IMR-90 (cell line): ENCODE measurements around the gene MMS19. TPM values are rescaled to one million over a fixed set of nuclear protein-coding genes. Genes with fewer than 3 reads are reported as not detected.

ENCODE experiments used
- ATAC-seq: fragments of 200-7000 bp; cut with Tn5 transposase; 2 replicates; pipeline ENCODE4 v1.9.1; 2020; ENCODE audit warnings: low read depth, mild to moderate bottlenecking, moderate library complexity
- BruUV-seq: library from RNA; stranded (reverse); fragments of 400-500 nt; replicated peaks from 2 replicates; lab custom pipeline; 2021; lab: Mats Ljungman, UMichigan
- CTCF ChIA-PET: fragments of 300-600 bp; formaldehyde crosslinking; extraction: SDS; loops from one replicate; lab custom pipeline; 2021; ENCODE audit warnings: antibody characterized with exemption; lab: Yijun Ruan, JAX
- POLR2A ChIA-PET: fragments of 300-600 bp; sonication (Branson Sonifier 250); formaldehyde crosslinking; loops from one replicate; lab custom pipeline; 2022; ENCODE audit warnings: antibody characterized with exemption; ENCODE audit not compliant: unreplicated experiment; lab: Charles Lee
- DNase-seq: peaks from one replicate; pipeline ENCODE4 v3.0.0; 2013
- H2AFZ ChIP-seq: replicated peaks from 2 replicates; pipeline ENCODE3; 2013; ENCODE audit warnings: low read length, mild to moderate bottlenecking; ENCODE audit not compliant: poor library complexity
- H2AK5ac ChIP-seq: 2 replicates; pipeline ENCODE4 v1.6.1; 2013; ENCODE audit warnings: low read depth, low read length, inconsistent platforms
- H2AK9ac ChIP-seq: replicated peaks from 2 replicates; pipeline ENCODE3; 2013; ENCODE audit warnings: mild to moderate bottlenecking, low read depth, low read length, moderate library complexity; ENCODE audit not compliant: poor library complexity
- H2BK120ac ChIP-seq: 2 replicates; pipeline ENCODE4 v1.6.1; 2013; ENCODE audit warnings: low read depth, low read length, inconsistent platforms
- H2BK15ac ChIP-seq: 3 replicates; pipeline ENCODE4 v1.6.1; 2013; ENCODE audit warnings: low read depth, low read length, inconsistent platforms
- H2BK20ac ChIP-seq: 2 replicates; pipeline ENCODE4 v1.6.1; 2013; ENCODE audit warnings: low read depth, mild to moderate bottlenecking, inconsistent platforms, low read length, moderate library complexity
- H2BK5ac ChIP-seq: 2 replicates; pipeline ENCODE4 v1.6.1; 2013; ENCODE audit warnings: mild to moderate bottlenecking, low read depth, low read length, inconsistent platforms; ENCODE audit not compliant: poor library complexity, severe bottlenecking
- H3K14ac ChIP-seq: replicated peaks from 2 replicates; pipeline ENCODE4 v1.6.1; 2013; ENCODE audit warnings: low read depth, low read length, inconsistent platforms
- H3K18ac ChIP-seq: 2 replicates; pipeline ENCODE4 v1.6.1; 2013; ENCODE audit warnings: low read depth, low read length, control low read depth
- H3K23ac ChIP-seq: 2 replicates; pipeline ENCODE4 v1.6.1; 2013; ENCODE audit warnings: low read depth, low read length, inconsistent platforms
- H3K27ac ChIP-seq: 2 replicates; pipeline ENCODE4 v1.5.1; 2013; ENCODE audit warnings: mild to moderate bottlenecking, control low read depth, low read length; ENCODE audit not compliant: insufficient read depth
- H3K27me3 ChIP-seq: 2 replicates; pipeline ENCODE4 v1.6.1; 2013; ENCODE audit warnings: low read length; ENCODE audit not compliant: control insufficient read depth, insufficient read depth
- H3K36me3 ChIP-seq: 2 replicates; pipeline ENCODE4 v1.6.1; 2013; ENCODE audit warnings: low read length, mixed read lengths; ENCODE audit not compliant: control insufficient read depth, insufficient read depth
- H3K4ac ChIP-seq: 2 replicates; pipeline ENCODE4 v1.6.1; 2013; ENCODE audit warnings: low read depth, low read length, inconsistent platforms
- H3K4me1 ChIP-seq: 2 replicates; pipeline ENCODE4 v1.6.1; 2013; ENCODE audit warnings: low read length, mixed read lengths; ENCODE audit not compliant: control insufficient read depth, insufficient read depth
- H3K4me2 ChIP-seq: 2 replicates; pipeline ENCODE4 v1.6.1; 2013; ENCODE audit warnings: low read depth, mild to moderate bottlenecking, control low read depth, low read length, moderate library complexity
- H3K4me3 ChIP-seq: 2 replicates; pipeline ENCODE4 v1.5.1; 2013; ENCODE audit warnings: low read depth, mild to moderate bottlenecking, control low read depth, low read length, moderate library complexity; ENCODE audit not compliant: insufficient read depth
- H3K56ac ChIP-seq: 2 replicates; pipeline ENCODE4 v1.6.1; 2013; ENCODE audit warnings: low read length, inconsistent platforms; ENCODE audit not compliant: insufficient read depth; ENCODE audit errors: extremely low read depth
- H3K79me1 ChIP-seq, 2 experiments: 2 replicates each; pipeline ENCODE4 v1.6.1; 2013; ENCODE audit warnings: low read length in 2 of 2, inconsistent platforms in 1 of 2, low read depth in 1 of 2
- H3K9ac ChIP-seq: 2 replicates; pipeline ENCODE4 v1.6.1; 2013; ENCODE audit warnings: low read depth, low read length, control low read depth
- H3K9me1 ChIP-seq: 2 replicates; pipeline ENCODE4 v1.6.1; 2013; ENCODE audit warnings: low read length, inconsistent platforms; ENCODE audit not compliant: insufficient read depth
- H3K9me3 ChIP-seq: 2 replicates; pipeline ENCODE4 v1.6.1; 2013; ENCODE audit warnings: low read length; ENCODE audit not compliant: control insufficient read depth, insufficient read depth
- H4K20me1 ChIP-seq: 2 replicates; pipeline ENCODE4 v1.6.1; 2013; ENCODE audit warnings: low read length, inconsistent platforms; ENCODE audit not compliant: insufficient read depth
- H4K5ac ChIP-seq: 2 replicates; pipeline ENCODE4 v1.6.1; 2013; ENCODE audit warnings: mild to moderate bottlenecking, low read depth, low read length, control low read depth
- H4K8ac ChIP-seq, 2 experiments: 2 replicates each; pipeline ENCODE4 v1.6.1; 2013; ENCODE audit warnings: low read depth in 2 of 2, low read length in 2 of 2, control low read depth in 1 of 2, inconsistent platforms in 1 of 2
- H4K91ac ChIP-seq: 2 replicates; pipeline ENCODE4 v1.6.1; 2013; ENCODE audit warnings: low read depth, low read length, inconsistent platforms; ENCODE audit not compliant: insufficient read depth
- BHLHE40 ChIP-seq: fragments of 150-350 bp; IDR thresholded peaks from 2 replicates; pipeline ENCODE4 v1.6.1; 2016; ENCODE audit warnings: mild to moderate bottlenecking, low read depth, low read length
- CEBPB ChIP-seq: IDR thresholded peaks from 2 replicates; pipeline ENCODE4 v1.6.1; 2012; ENCODE audit warnings: low read depth, low read length, improper control_type of control experiment
- CHD1 ChIP-seq: IDR thresholded peaks from 2 replicates; pipeline ENCODE4 v1.6.1; 2012; ENCODE audit warnings: low read depth, low read length, improper control_type of control experiment
- CTCF ChIP-seq: conservative IDR thresholded peaks from 2 replicates; pipeline ENCODE4 v1.5.1; 2012; ENCODE audit warnings: mild to moderate bottlenecking, low read depth, low read length, improper control_type of control experiment
- ELK1 ChIP-seq: fragments of 150-350 bp; IDR thresholded peaks from 2 replicates; pipeline ENCODE4 v1.6.1; 2016; ENCODE audit warnings: low read depth, mild to moderate bottlenecking, low read length, moderate library complexity, borderline replicate concordance
- FOS ChIP-seq: fragments of 150-350 bp; IDR thresholded peaks from 2 replicates; pipeline ENCODE4 v1.6.1; 2016; ENCODE audit warnings: low read depth, low read length
- MAFK ChIP-seq: IDR thresholded peaks from 2 replicates; pipeline ENCODE4 v1.6.1; 2012; ENCODE audit warnings: low read depth, low read length, improper control_type of control experiment
- MAZ ChIP-seq: IDR thresholded peaks from 2 replicates; pipeline ENCODE4 v1.6.1; 2012; ENCODE audit warnings: low read depth, mild to moderate bottlenecking, low read length, improper control_type of control experiment, moderate library complexity, borderline replicate concordance
- MXI1 ChIP-seq: IDR thresholded peaks from 2 replicates; pipeline ENCODE4 v1.6.1; 2012; ENCODE audit warnings: low read depth, mild to moderate bottlenecking, low read length, moderate library complexity, borderline replicate concordance
- NFE2L2 ChIP-seq: fragments of 150-350 bp; IDR thresholded peaks from 2 replicates; pipeline ENCODE4 v1.6.1; 2016; ENCODE audit warnings: low read depth, mild to moderate bottlenecking, low read length
- POLR2A ChIP-seq: IDR thresholded peaks from 2 replicates; pipeline ENCODE4 v1.6.1; 2012; ENCODE audit warnings: mild to moderate bottlenecking, low read depth, low read length
- RAD21 ChIP-seq: IDR thresholded peaks from 2 replicates; pipeline ENCODE4 v1.6.1; 2012; ENCODE audit warnings: low read length, improper control_type of control experiment
- RCOR1 ChIP-seq: IDR thresholded peaks from 2 replicates; pipeline ENCODE4 v1.6.1; 2012; ENCODE audit warnings: mild to moderate bottlenecking, low read length, improper control_type of control experiment; ENCODE audit not compliant: insufficient replicate concordance
- RFX5 ChIP-seq: IDR thresholded peaks from 2 replicates; pipeline ENCODE4 v1.8.0; 2012; ENCODE audit warnings: low read depth, mild to moderate bottlenecking, low read length, moderate library complexity
- SMC3 ChIP-seq: fragments of 150-350 bp; IDR thresholded peaks from 2 replicates; pipeline ENCODE4 v1.6.1; 2016; ENCODE audit warnings: low read depth, mild to moderate bottlenecking, antibody characterized with exemption, low read length, moderate library complexity
- USF2 ChIP-seq: fragments of 150-350 bp; IDR thresholded peaks from 2 replicates; pipeline ENCODE4 v1.6.1; 2017; ENCODE audit warnings: mild to moderate bottlenecking, antibody characterized with exemption, low read length, low read depth
- WGBS, 2 experiments: methylation state at CpG; one replicate each; pipeline versions ENCODE4 v1.1.5 to v1.1.7; 2013; ENCODE audit warnings: missing lambda C conversion rate in 2 of 2; ENCODE audit not compliant: insufficient read length in 1 of 2; ENCODE audit errors: extremely low coverage in 2 of 2; 5-methylcytosine and 5-hydroxymethylcytosine counted together
- dilution Hi-C: fragments of 300-500 bp; cut with HindIII; formaldehyde crosslinking; loops from one replicate; pipeline ENCODE4 v1.14.3; 2018; ENCODE audit warnings: low sequenced_read_pairs; ENCODE audit not compliant: unreplicated experiment
- in situ Hi-C: fragments of 300-500 bp; cut with MboI; formaldehyde crosslinking; loops from 3 replicates; pipeline ENCODE4 v1.14.3; 2019; ENCODE audit warnings: low sequenced_read_pairs, inconsistent platforms, mixed read lengths
- intact Hi-C: fragments of 100-400 bp; cut with micrococcal nuclease; formaldehyde crosslinking; loops from 2 replicates; pipeline ENCODE4 v1.10.0; 2022
- polyA plus RNA-seq, 3 experiments: library from polyadenylated mRNA; depleted of rRNA; stranded (reverse); fragments of >200 nt; gene quantifications; 2 replicates each; pipeline ENCODE4 v1.2.3, GENCODE V29; 2012; ENCODE audit warnings: low replicate concordance in 1 of 3
- total RNA-seq: library from RNA; depleted of rRNA; stranded (reverse); fragments of >200 nt; gene quantifications from 2 replicates; pipeline ENCODE4 v1.2.3, GENCODE V29; 2012

MMS19 gene
- total and polyA plus RNA-seq, 2 of the 4 experiments (the other 2 are of a cell fraction), result 70.1 to 72.7 TPM

GRCh38 chr10:97505152-97505551 is 6.9 kb upstream of the MMS19 start:
- no peak overlapping the region for H3K23ac ChIP-seq
- no peaks in the 10 kb centered on the region for H3K36me3 ChIP-seq
- peaks cover 3% of the 10 kb centered on the region for H3K4me1 ChIP-seq
- ATAC-seq (no peak), DNase-seq (no peak)
- H3K27me3 ChIP-seq, result no peaks in the 10 kb centered on the region
- no peak overlapping the region for H3K4ac ChIP-seq
- H2BK5ac ChIP-seq, result no peak overlapping the region
- intact Hi-C loops, result no loop called here
- WGBS, 2 experiments, result no CpG with 5 or more reads among the region's 1 CpG
- H3K79me1 ChIP-seq, result peaks cover 45 to 92% of the 10 kb centered on the region in 2 experiments
- H3K9me1 ChIP-seq, result peaks cover 26% of the 10 kb centered on the region
- H2BK15ac ChIP-seq, result no peak overlapping the region
- in situ Hi-C loops, result no loop called here
- TF ChIP-seq RAD21 (no peak), SMC3 (no peak), USF2 (no peak), FOS (no peak), MXI1 (no peak), CTCF (no peak), CHD1 (no peak), BHLHE40 (no peak), RCOR1 (no peak), ELK1 (no peak), MAZ (no peak), POLR2A (no peak), NFE2L2 (no peak), CEBPB (no peak), MAFK (no peak), RFX5 (no peak)
- POLR2A ChIA-PET, result no interaction called here
- H4K8ac ChIP-seq, result no peak overlapping the region
- no peak overlapping the region for H2BK120ac ChIP-seq
- dilution Hi-C loops, result no loop called here
- H2AK9ac ChIP-seq, result no peak overlapping the region
- no peak overlapping the region for H4K5ac ChIP-seq
- BruUV-seq, result no TSS peak
- no peak overlapping the region for H3K14ac ChIP-seq
- no peak overlapping the region for H3K27ac ChIP-seq
- no peak overlapping the region for H2AFZ ChIP-seq
- no peak overlapping the region for H4K91ac ChIP-seq
- no peak overlapping the region for H2BK20ac ChIP-seq
- no peak overlapping the region for H3K4me2 ChIP-seq
- H2AK5ac ChIP-seq, result no peak overlapping the region
- no peak overlapping the region for H3K4me3 ChIP-seq
- CTCF ChIA-PET, result interaction anchor here (0.6 kb wide), 1 partner anchor 13 kb away, joined by 3 read pairs; no protein-coding TSS in a partner anchor
- H4K20me1 ChIP-seq, result peaks cover 69% of the 10 kb centered on the region
- no peak overlapping the region for H3K18ac ChIP-seq
- no peak overlapping the region for H3K56ac ChIP-seq
- no peaks in the 10 kb centered on the region for H3K9me3 ChIP-seq
- no peak overlapping the region for H3K9ac ChIP-seq
